Esophagus muscularis mucosa (tissue), 4 donors: ENCODE results near the gene THEM5. TPM values are rescaled to one million over a fixed set of nuclear protein-coding genes. Genes with fewer than 3 reads are reported as not detected.
A peak's percentile ranks its signal among the peaks of the same experiment; 100 is the strongest.

Experiments
- DNase-seq: peaks from one replicate; pipeline ENCODE4 v3.0.0-alpha.2; 2017; ENCODE audit errors: extremely low spot score
- H3K27ac ChIP-seq, 4 donors: fragments of 200-600 bp; sonication (generic); replicated peaks in 1 of 4; 1 replicate in 3 of 4; 2 replicates in 1 of 4; pipeline ENCODE4 v1.5.1; 2016 to 2019; ENCODE audit warnings: mild to moderate bottlenecking in 1 of 4
- H3K27me3 ChIP-seq, 4 donors: fragments of 200-600 bp; sonication (generic); one replicate each; pipeline versions ENCODE4 v1.5.1 to v1.6.0; 2016 to 2019
- H3K36me3 ChIP-seq, 4 donors: fragments of 200-600 bp; sonication (generic); one replicate each; pipeline ENCODE4 v1.5.1; 2016 to 2019
- H3K4me1 ChIP-seq, 4 donors: fragments of 200-600 bp; sonication (generic); one replicate each; pipeline ENCODE4 v1.5.1; 2016 to 2019
- H3K4me3 ChIP-seq, 4 donors: fragments of 200-600 bp; sonication (generic); 1 replicate in 2 of 4; 2 replicates in 2 of 4; pipeline ENCODE4 v1.5.1; 2016 to 2019; ENCODE audit warnings: mild to moderate bottlenecking in 4 of 4, moderate library complexity in 1 of 4
- H3K9me3 ChIP-seq, 4 donors: fragments of 200-600 bp; sonication (generic); 1 replicate in 3 of 4; 2 replicates in 1 of 4; pipeline ENCODE4 v1.5.1; 2016 to 2019
- EP300 ChIP-seq: sonication (generic); formaldehyde crosslinking; IDR thresholded peaks from one replicate; pipeline ENCODE4 v1.6.1; 2017; ENCODE audit warnings: antibody characterized with exemption
- POLR2A ChIP-seq: fragments of 450-650 bp; IDR thresholded peaks from one replicate; pipeline ENCODE4 v1.6.1; 2017; ENCODE audit warnings: antibody characterized with exemption, moderate library complexity, mild to moderate bottlenecking, low read depth
- POLR2AphosphoS5 ChIP-seq, 2 donors: sonication (generic); formaldehyde crosslinking; IDR thresholded peaks; one replicate each; pipeline ENCODE4 v1.6.1; 2017; ENCODE audit warnings: antibody characterized with exemption in 2 of 2
- WGBS: methylation state at CpG from one replicate; pipeline ENCODE4 v1.1.5; 2018; 5-methylcytosine and 5-hydroxymethylcytosine counted together
- intact Hi-C: fragments of 100-400 bp; cut with DNase I; formaldehyde crosslinking; loops from one replicate; pipeline ENCODE4 v1.15.1; 2023
- total RNA-seq, 4 donors: library from RNA; depleted of rRNA; stranded (reverse); fragments of >200 nt; gene quantifications; one replicate each; pipeline versions ENCODE4 v1.1.0 to v1.2.1, GENCODE V29; 2016
- TF ChIP-seq, protein P1 (sequence below), 3 experiments: fragments of 200-600 bp in 2 of 3; fragments of 450-650 bp in 1 of 3; sonication (generic) in 2 of 3; IDR thresholded peaks; one replicate each; pipeline ENCODE4 v1.5.1; 2017 to 2019; ENCODE audit warnings: antibody characterized with exemption in 3 of 3, mild to moderate bottlenecking in 2 of 3, moderate library complexity in 1 of 3

Gene THEM5
- total RNA-seq, 4 donors from 2014 or later, result not detected

DNA sequence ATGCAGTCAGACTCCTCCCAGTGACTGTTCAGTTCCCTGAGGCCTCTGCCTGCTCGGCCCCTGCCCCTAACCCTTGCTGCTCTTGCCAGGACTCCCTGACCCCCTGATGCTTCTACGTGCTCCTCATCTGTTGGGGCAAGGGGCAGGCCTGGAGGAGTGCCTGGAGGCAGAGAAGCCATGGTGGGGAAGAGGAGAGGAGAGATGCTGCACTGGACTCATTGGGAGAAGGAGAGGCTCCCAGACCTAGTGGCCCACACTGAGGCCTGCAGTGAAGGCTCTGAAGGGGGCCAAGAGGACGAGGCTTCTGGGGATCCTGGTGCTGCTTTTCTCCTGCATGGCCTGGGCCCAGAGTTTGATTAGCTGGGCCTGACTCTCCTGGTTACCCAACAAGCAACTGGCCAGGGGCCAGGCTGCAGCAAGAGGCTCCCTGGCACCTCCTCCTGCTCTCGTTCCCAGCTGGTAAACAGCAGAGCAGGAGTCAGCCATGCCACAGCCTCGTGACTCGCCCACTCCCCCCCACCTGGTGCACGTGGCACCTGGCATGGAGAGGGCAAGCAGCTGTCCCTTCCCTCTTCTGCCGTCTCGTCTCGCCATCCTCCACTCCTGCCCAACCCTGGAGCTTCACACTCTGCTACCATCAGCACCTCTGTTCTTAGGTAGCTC is 21.1 kb downstream of the THEM5 start:
- 53% methylated on average over 10 of the region's 10 CpGs for WGBS
- Histone ChIP-seq H3K27me3 (peaks cover 0 to 45% (median 5%) of the 10 kb centered on the region in 4 donors), H3K4me3 (no peak overlapping the region), H3K36me3 (no peaks in the 10 kb centered on the region), H3K4me1 (peaks cover 13 to 27% (median 25%) of the 10 kb centered on the region in 4 donors), H3K9me3 (no peaks in the 10 kb centered on the region), H3K27ac (no peak overlapping the region)
- no peak for TF ChIP-seq POLR2A
- peak in 1 of 2 donors; percentile 15 for TF ChIP-seq POLR2AphosphoS5 (IDR thresholded peaks at IDR 0.05)
- TF ChIP-seq EP300, result no peak
- TF ChIP-seq, protein P1, sequence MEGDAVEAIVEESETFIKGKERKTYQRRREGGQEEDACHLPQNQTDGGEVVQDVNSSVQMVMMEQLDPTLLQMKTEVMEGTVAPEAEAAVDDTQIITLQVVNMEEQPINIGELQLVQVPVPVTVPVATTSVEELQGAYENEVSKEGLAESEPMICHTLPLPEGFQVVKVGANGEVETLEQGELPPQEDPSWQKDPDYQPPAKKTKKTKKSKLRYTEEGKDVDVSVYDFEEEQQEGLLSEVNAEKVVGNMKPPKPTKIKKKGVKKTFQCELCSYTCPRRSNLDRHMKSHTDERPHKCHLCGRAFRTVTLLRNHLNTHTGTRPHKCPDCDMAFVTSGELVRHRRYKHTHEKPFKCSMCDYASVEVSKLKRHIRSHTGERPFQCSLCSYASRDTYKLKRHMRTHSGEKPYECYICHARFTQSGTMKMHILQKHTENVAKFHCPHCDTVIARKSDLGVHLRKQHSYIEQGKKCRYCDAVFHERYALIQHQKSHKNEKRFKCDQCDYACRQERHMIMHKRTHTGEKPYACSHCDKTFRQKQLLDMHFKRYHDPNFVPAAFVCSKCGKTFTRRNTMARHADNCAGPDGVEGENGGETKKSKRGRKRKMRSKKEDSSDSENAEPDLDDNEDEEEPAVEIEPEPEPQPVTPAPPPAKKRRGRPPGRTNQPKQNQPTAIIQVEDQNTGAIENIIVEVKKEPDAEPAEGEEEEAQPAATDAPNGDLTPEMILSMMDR (IDR thresholded peaks at IDR 0.05), result no peak
- no peak for DNase-seq
- intact Hi-C loops, result loop anchor here (10.0 kb wide), 1 partner anchor 68 kb away; the partner anchor contains the start of gene MRPL9

DNA sequence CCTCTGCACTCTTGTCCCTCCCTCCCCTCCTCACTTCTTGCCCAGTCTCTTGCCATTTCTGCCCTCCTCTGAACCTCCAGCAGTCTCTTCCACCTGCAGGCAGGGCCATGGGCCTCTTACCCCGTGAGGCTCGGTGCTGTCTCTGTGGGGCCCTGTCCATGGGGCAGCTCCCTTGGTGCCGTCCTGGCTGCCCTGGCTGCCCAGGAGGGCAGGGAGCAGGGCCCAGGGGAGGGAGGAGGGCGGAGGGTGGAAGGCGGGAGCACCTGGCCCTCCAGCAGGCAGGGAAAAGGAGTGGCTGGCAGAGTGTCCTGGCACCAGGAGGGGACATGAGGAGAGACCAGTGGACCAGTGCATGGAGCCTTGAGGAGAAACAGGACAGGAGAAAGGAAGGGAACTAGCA is 21.9 kb downstream of the THEM5 start, which contains the start of gene RORC:
Gene RORC (minus strand): TSS at position 198 of the 400 bp plus-strand sequence. CDS start 38 bp downstream, at position 160.
- peak within 1 kb of the TSS in 1 of 4 donors; percentile 20 for H3K4me3 ChIP-seq
- H3K4me1 ChIP-seq, result peaks cover 13 to 25% (median 21%) of the 10 kb centered on the region in 4 donors
- DNase-seq, result no peak
- intact Hi-C loops, result loop anchor here (10.0 kb wide), 1 partner anchor 67 kb away; the partner anchor contains the start of gene MRPL9
- H3K36me3 ChIP-seq, result no peaks in the 10 kb centered on the region
- WGBS, result 78% methylated on average over 5 of the region's 5 CpGs
- TF ChIP-seq EP300, result no peak
- TF ChIP-seq POLR2A, result no peak
- no peak for TF ChIP-seq POLR2AphosphoS5 (IDR thresholded peaks at IDR 0.05)
- TF ChIP-seq, protein P1 (IDR thresholded peaks at IDR 0.05), result no peak
- no peaks in the 10 kb centered on the region for H3K9me3 ChIP-seq
- H3K27me3 ChIP-seq, result peaks cover 0 to 36% (median 3%) of the 10 kb centered on the region in 4 donors
- H3K27ac ChIP-seq, result no peak within 1 kb of the TSS

DNA sequence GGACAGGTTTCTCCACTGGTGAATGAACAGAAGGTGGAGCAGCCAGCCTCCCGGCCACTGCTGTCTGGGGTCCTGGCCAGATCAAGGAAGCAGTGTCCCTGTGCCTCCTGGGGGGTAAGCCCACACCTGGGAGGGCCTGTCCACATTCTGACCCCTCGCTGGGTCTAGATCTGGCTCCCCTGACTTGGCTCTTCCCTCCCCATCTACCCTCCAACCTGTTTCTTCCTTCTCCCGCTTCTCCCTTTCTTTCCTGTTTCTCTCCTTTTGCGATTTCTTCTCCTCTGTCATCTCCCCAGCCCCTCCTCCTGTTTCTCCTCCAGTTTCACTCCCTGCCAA is 22.3 kb downstream of the THEM5 start:
- Histone ChIP-seq H3K27ac (no peak overlapping the region), H3K27me3 (peaks cover 0 to 36% (median 3%) of the 10 kb centered on the region in 4 donors), H3K4me3 (peak overlapping the region in 1 of 4 donors; percentile 20), H3K9me3 (no peaks in the 10 kb centered on the region), H3K36me3 (no peaks in the 10 kb centered on the region), H3K4me1 (peaks cover 13 to 25% (median 21%) of the 10 kb centered on the region in 4 donors)
- intact Hi-C loops, result loop anchor here (10.0 kb wide), 1 partner anchor 66 kb away; the partner anchor contains the start of gene MRPL9
- WGBS, result 87% methylated on average over 4 of the region's 4 CpGs
- no peak for DNase-seq
- TF ChIP-seq POLR2AphosphoS5 (IDR thresholded peaks at IDR 0.05) (no peak), POLR2A (no peak), EP300 (no peak)
- TF ChIP-seq, protein P1 (IDR thresholded peaks at IDR 0.05), result no peak

DNA sequence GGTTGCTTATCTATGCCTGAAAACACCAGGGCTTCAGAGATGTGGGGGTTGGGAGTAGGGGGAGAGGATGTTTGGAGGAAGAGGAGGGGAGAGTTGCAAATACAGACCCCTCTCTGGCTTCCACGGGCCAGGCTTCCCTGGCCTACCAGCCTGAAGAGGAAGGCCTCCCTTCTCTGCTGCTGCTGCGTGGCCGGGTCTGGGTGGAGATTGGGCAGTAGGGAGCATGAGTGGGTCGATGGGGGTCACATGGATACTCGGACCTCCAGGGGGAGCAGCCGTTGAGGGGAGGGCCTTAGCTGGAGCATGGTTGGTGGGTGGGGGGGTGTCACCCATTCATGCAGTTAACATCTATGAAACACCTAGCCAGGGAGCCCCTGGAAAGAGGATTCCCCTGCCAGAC is 23.5 kb downstream of the THEM5 start:
- Histone ChIP-seq H3K4me3 (no peak overlapping the region), H3K4me1 (peaks cover 13 to 25% (median 21%) of the 10 kb centered on the region in 4 donors), H3K27me3 (peaks cover 0 to 32% (median 0%) of the 10 kb centered on the region in 4 donors), H3K27ac (no peak overlapping the region), H3K36me3 (no peaks in the 10 kb centered on the region), H3K9me3 (no peaks in the 10 kb centered on the region)
- TF ChIP-seq POLR2A, result no peak
- TF ChIP-seq EP300, result no peak
- TF ChIP-seq, protein P1 (IDR thresholded peaks at IDR 0.05), result no peak
- TF ChIP-seq POLR2AphosphoS5 (IDR thresholded peaks at IDR 0.05), result no peak
- 35% methylated on average over 6 of the region's 6 CpGs for WGBS
- DNase-seq, result no peak
- intact Hi-C loops, result loop anchor here (10.0 kb wide), 1 partner anchor 65 kb away; the partner anchor contains the start of gene MRPL9
